ENCODE data around the gene ZPR1. TPM values are rescaled to one million over a fixed set of nuclear protein-coding genes. Genes with fewer than 3 reads are reported as not detected.

The ZPR1 gene
- total RNA-seq, 6 donors from 2014 or later: 17.6 to 56.1 (median 34.4) TPM

GRCh38 chr11:116800610-116801009 lies 12.8 kb upstream of the ZPR1 start:
- ATAC-seq (ENCODE audit: low FRiP score in 2 of 2): no peak
- DNase-seq: no peak
- Histone ChIP-seq H3K4me3 (no peak overlapping the region), H3K36me3 (no peaks in the 10 kb centered on the region), H3K27me3 (no peaks in the 10 kb centered on the region), H3K4me1 (no peaks in the 10 kb centered on the region), H3K27ac (no peak overlapping the region), H3K9me3 (no peaks in the 10 kb centered on the region)
- TF ChIP-seq POLR2A (IDR thresholded peaks at IDR 0.05): no peak
- WGBS, 2 donors: 92 to 97% methylated on average over 2 of the region's 2 CpGs

GRCh38 chr11:116798368-116798767 lies 10.5 kb upstream of the ZPR1 start:
- Histone ChIP-seq H3K27ac (no peak overlapping the region), H3K36me3 (no peaks in the 10 kb centered on the region), H3K4me3 (no peak overlapping the region), H3K4me1 (no peaks in the 10 kb centered on the region), H3K27me3 (no peaks in the 10 kb centered on the region), H3K9me3 (no peaks in the 10 kb centered on the region)
- no peak for ATAC-seq (ENCODE audit: low FRiP score in 2 of 2)
- no peak for DNase-seq
- no peak for TF ChIP-seq POLR2AphosphoS5 (IDR thresholded peaks at IDR 0.05)
- no peak for TF ChIP-seq CTCF (IDR thresholded peaks at IDR 0.05)
- no peak for TF ChIP-seq POLR2A (IDR thresholded peaks at IDR 0.05)
- TF ChIP-seq EP300 (IDR thresholded peaks at IDR 0.05): no peak
- WGBS, 2 donors: 81 to 84% methylated on average over 5 of the region's 5 CpGs

GRCh38 chr11:116797816-116798215 lies 10.0 kb upstream of the ZPR1 start:
- no peaks in the 10 kb centered on the region for H3K4me1 ChIP-seq
- H3K4me3 ChIP-seq: no peak overlapping the region
- H3K27ac ChIP-seq: no peak overlapping the region
- no peaks in the 10 kb centered on the region for H3K9me3 ChIP-seq
- 77 to 87% methylated on average over 5 of the region's 5 CpGs for WGBS, 2 donors
- H3K27me3 ChIP-seq: no peaks in the 10 kb centered on the region
- no peaks in the 10 kb centered on the region for H3K36me3 ChIP-seq
- no peak for DNase-seq
- no peak for TF ChIP-seq POLR2AphosphoS5 (IDR thresholded peaks at IDR 0.05)
- TF ChIP-seq POLR2A (IDR thresholded peaks at IDR 0.05): no peak
- no peak for TF ChIP-seq CTCF (IDR thresholded peaks at IDR 0.05)
- TF ChIP-seq EP300 (IDR thresholded peaks at IDR 0.05): no peak
- ATAC-seq (ENCODE audit: low FRiP score in 2 of 2): no peak

GRCh38 chr11:116796548-116796947 lies 8.7 kb upstream of the ZPR1 start:
- H3K4me1 ChIP-seq: peaks cover 0 to 7% (median 3%) of the 10 kb centered on the region in 4 donors
- no peak overlapping the region for H3K4me3 ChIP-seq
- no peaks in the 10 kb centered on the region for H3K27me3 ChIP-seq
- no peak for ATAC-seq (ENCODE audit: low FRiP score in 2 of 2)
- H3K27ac ChIP-seq: no peak overlapping the region
- WGBS, 2 donors: 65 to 90% methylated on average over 1 of the region's 1 CpG
- no peak for DNase-seq
- no peaks in the 10 kb centered on the region for H3K36me3 ChIP-seq
- H3K9me3 ChIP-seq: no peaks in the 10 kb centered on the region
- TF ChIP-seq POLR2AphosphoS5 (IDR thresholded peaks at IDR 0.05): no peak
- no peak for TF ChIP-seq CTCF (IDR thresholded peaks at IDR 0.05)

- no peak for ATAC-seq (ENCODE audit: low FRiP score in 2 of 2)
- no peak for DNase-seq
- WGBS, 2 donors: 87 to 92% methylated on average over 2 of the region's 2 CpGs
- Histone ChIP-seq H3K9me3 (no peaks in the 10 kb centered on the region), H3K27me3 (no peaks in the 10 kb centered on the region), H3K36me3 (no peaks in the 10 kb centered on the region), H3K4me1 (peaks cover 6 to 15% (median 11%) of the 10 kb centered on the region in 4 donors), H3K4me3 (no peak overlapping the region), H3K27ac (no peak overlapping the region)
- TF ChIP-seq POLR2AphosphoS5 (IDR thresholded peaks at IDR 0.05) (no peak), CTCF (IDR thresholded peaks at IDR 0.05) (no peak), EP300 (IDR thresholded peaks at IDR 0.05) (no peak), POLR2A (IDR thresholded peaks at IDR 0.05) (no peak)
Observed at GRCh38 chr11:116794851-116795250, 7.0 kb upstream of the ZPR1 start.

Measured in upper lobe of left lung (tissue), 6 donors.